K562 (cell line): ENCODE data around the gene SHISA5. TPM values are rescaled to one million over a fixed set of nuclear protein-coding genes. Genes with fewer than 3 reads are reported as not detected.

Experiments
- ATF7 ChIP-seq: fragments of 450-650 bp; IDR thresholded peaks from 2 replicates; pipeline ENCODE4 v1.7.1; 2014; ENCODE audit warnings: mild to moderate bottlenecking, moderate library complexity
- BCL6 ChIP-seq: fragments of 250-450 bp; sonication (Bioruptor Pico); IDR thresholded peaks from 2 replicates; pipeline ENCODE4 v1.4.0; 2020
- BCLAF1 ChIP-seq, 2 experiments: fragments of 450-650 bp in 1 of 2; IDR thresholded peaks; 2 replicates each; pipeline ENCODE4 v1.6.1; 2011 to 2017; ENCODE audit warnings: low read depth in 2 of 2, antibody characterized with exemption in 1 of 2, borderline replicate concordance in 1 of 2, low read length in 1 of 2, mild to moderate bottlenecking in 1 of 2, mixed read lengths in 1 of 2; ENCODE audit not compliant: control insufficient read depth in 1 of 2
- JUND ChIP-seq, 2 experiments: IDR thresholded peaks; 2 replicates in 1 of 2; 3 replicates in 1 of 2; pipeline ENCODE4 v1.6.1; 2011; ENCODE audit warnings: borderline replicate concordance in 2 of 2, low read depth in 2 of 2, low read length in 2 of 2, improper control_type of control experiment in 1 of 2, missing biosample characterization in 1 of 2, missing genetic modification characterization in 1 of 2, missing genetic modification reagents in 1 of 2
- MYC ChIP-seq, 2 experiments: fragments of 250-450 bp in 1 of 2; sonication (Bioruptor Pico) in 1 of 2; IDR thresholded peaks; 2 replicates each; pipeline versions ENCODE4 v1.5.1 to v1.6.1; 2012 to 2021; ENCODE audit warnings: low read depth in 2 of 2, borderline replicate concordance in 1 of 2, improper control_type of control experiment in 1 of 2, low read length in 1 of 2, mild to moderate bottlenecking in 1 of 2, moderate library complexity in 1 of 2
- RBM39 ChIP-seq: fragments of 200-400 bp; formaldehyde crosslinking; optimal IDR thresholded peaks from 2 replicates; pipeline ENCODE3; 2018; ENCODE audit warnings: low read depth, low read length
- RERE ChIP-seq: sonication (generic); formaldehyde crosslinking; IDR thresholded peaks from 2 replicates; pipeline ENCODE4 v1.8.0; 2023; ENCODE audit warnings: missing genetic modification reagents, mild to moderate bottlenecking, borderline replicate concordance
- U2AF1 ChIP-seq: fragments of 200-400 bp; formaldehyde crosslinking; optimal IDR thresholded peaks from 2 replicates; pipeline ENCODE3; 2017; ENCODE audit warnings: mild to moderate bottlenecking, low read depth, low read length, moderate library complexity
- ZC3H11A ChIP-seq: IDR thresholded peaks from 2 replicates; pipeline ENCODE4 v1.6.1; 2012; ENCODE audit warnings: low read depth, low read length, improper control_type of control experiment
- ZMIZ1 ChIP-seq, 2 experiments: fragments of 150-350 bp in 1 of 2; IDR thresholded peaks; 2 replicates each; pipeline ENCODE4 v1.6.1; 2012 to 2016; ENCODE audit warnings: low read depth in 2 of 2, low read length in 2 of 2, mild to moderate bottlenecking in 1 of 2, moderate library complexity in 1 of 2
- ZNF224 ChIP-seq: sonication (generic); formaldehyde crosslinking; IDR thresholded peaks from 2 replicates; pipeline ENCODE4 v1.8.0; 2022; ENCODE audit warnings: mild to moderate bottlenecking, missing genetic modification reagents
- ZNF347 ChIP-seq: fragments of 450-650 bp; formaldehyde crosslinking; IDR thresholded peaks from 2 replicates; pipeline ENCODE4 v1.4.0; 2020; ENCODE audit warnings: low read depth, mild to moderate bottlenecking, moderate library complexity
- ZNF644 ChIP-seq: fragments of 200-800 bp; sonication (Bioruptor generic); IDR thresholded peaks from 2 replicates; pipeline ENCODE4 v1.6.1; 2016; ENCODE audit warnings: low read depth, missing genetic modification characterization, missing compliant biosample characterization
- polyA plus RNA-seq, 8 experiments: library from polyadenylated mRNA; depleted of rRNA in 4 of 8; stranded (reverse) in 5 of 8; unstranded in 3 of 8; fragments of >200 nt; fragmentation: Nextera tagmentation in 2 of 8; fragmentation: Illumina TruSeq in 1 of 8; extraction: Ambion mirVana in 2 of 8; extraction: Trizol in 1 of 8; gene quantifications; 2 replicates each; pipeline versions ENCODE4 v1.2.1 to v1.2.3, GENCODE V29; 2011 to 2014; ENCODE audit warnings: inconsistent platforms in 1 of 8, missing spikeins in 1 of 8
- total RNA-seq, 7 experiments: library from RNA; depleted of rRNA in 6 of 7; stranded (reverse); fragments of >200 nt in 6 of 7; fragmentation: Illumina TruSeq in 2 of 7; extraction: Trizol in 2 of 7; gene quantifications; 2 replicates each; pipeline versions ENCODE4 v1.2.1 to v1.2.3, GENCODE V29; 2011 to 2021; ENCODE audit warnings: low replicate concordance in 1 of 7

Gene SHISA5
- total and polyA plus RNA-seq, 9 of the 15 experiments (the other 6 are each of a cell fraction or from before 2014, with no cell fraction given): 8.4 to 85.8 (median 56.1) TPM

- TF ChIP-seq U2AF1: no peak
- no peak for TF ChIP-seq BCL6 (CRISPR knock-in tag)
- TF ChIP-seq ZMIZ1 (IDR thresholded peaks at IDR 0.05; ENCODE audit: low read depth in 2 of 2, low read length in 2 of 2): no peak
- no peak for TF ChIP-seq RERE
- peak; percentile 87 for TF ChIP-seq ATF7
- TF ChIP-seq ZNF644 (tag): no peak
- TF ChIP-seq JUND (IDR thresholded peaks at IDR 0.05; ENCODE audit: borderline replicate concordance, low read depth, low read length): peak; percentile 67
- TF ChIP-seq JUND (tag; IDR thresholded peaks at IDR 0.05; ENCODE audit: borderline replicate concordance, low read depth, low read length): no peak; the same call in 2 of the 3 replicates
- TF ChIP-seq ZNF347 (CRISPR knock-in tag): no peak
- no peak for TF ChIP-seq ZC3H11A
- no peak for TF ChIP-seq BCLAF1 (IDR thresholded peaks at IDR 0.05; ENCODE audit: borderline replicate concordance in 1 of 2, control insufficient read depth in 1 of 2, low read depth in 2 of 2, low read length in 1 of 2)
- no peak for TF ChIP-seq RBM39
- TF ChIP-seq ZNF224: no peak
- no peak for TF ChIP-seq MYC (IDR thresholded peaks at IDR 0.05; ENCODE audit: low read depth, low read length)
- TF ChIP-seq MYC (CRISPR knock-in tag; IDR thresholded peaks at IDR 0.05; ENCODE audit: borderline replicate concordance, low read depth): no peak
These were observed 38.2 kb downstream of the SHISA5 start (continued) for GRCh38 chr3:48465531-48466378.
